Measurements from ENCODE around the gene YTHDF1. TPM values are rescaled to one million over a fixed set of nuclear protein-coding genes. Genes with fewer than 3 reads are reported as not detected.

YTHDF1 gene
- polyA plus RNA-seq, 1 donor from 2014 or later = 36.9 TPM

- Histone ChIP-seq H3K79me2 (replicated peaks; ENCODE audit: insufficient read depth, low read length) (no peaks in the 10 kb centered on the region), H3F3A (ENCODE audit: insufficient read depth, low read length, poor library complexity, severe bottlenecking) (no peaks in the 10 kb centered on the region), H3K4me3 (ENCODE audit: low read length) (no peak overlapping the region), H4K20me1 (ENCODE audit: insufficient read depth) (no peaks in the 10 kb centered on the region), H2AFZ (ENCODE audit: low read depth, low read length) (no peak overlapping the region), H3K4me2 (ENCODE audit: low read length) (no peak overlapping the region), H3K27me3 (ENCODE audit: insufficient read depth, low read depth, low read length) (no peaks in the 10 kb centered on the region), H3K9ac (ENCODE audit: low read length) (no peak overlapping the region), H3K9me2 (ENCODE audit: insufficient read depth, low read length) (no peaks in the 10 kb centered on the region), H3K36me3 (ENCODE audit: insufficient read depth, low read length) (no peaks in the 10 kb centered on the region), H3K9me3 (ENCODE audit: low read length) (no peaks in the 10 kb centered on the region), H3K27ac (ENCODE audit: low read length) (no peak overlapping the region)
- no peak for TF ChIP-seq RAD21 (conservative IDR thresholded peaks at IDR 0.05)
- TF ChIP-seq SMC3 (conservative IDR thresholded peaks at IDR 0.05; ENCODE audit: poor library complexity) = no peak
- TF ChIP-seq EZH2 (IDR thresholded peaks at IDR 0.05; ENCODE audit: borderline replicate concordance, insufficient read depth, low read length, poor library complexity, severe bottlenecking) = no peak
Measured at GRCh38 chr20:63264000-63264399, 48.1 kb upstream of the YTHDF1 start.

GRCh38 chr20:63262836-63263235 is 46.9 kb upstream of the YTHDF1 start:
- no peak overlapping the region for H3K9ac ChIP-seq (ENCODE audit: low read length)
- H4K20me1 ChIP-seq (ENCODE audit: insufficient read depth) = no peaks in the 10 kb centered on the region
- no peaks in the 10 kb centered on the region for H3K9me2 ChIP-seq (ENCODE audit: insufficient read depth, low read length)
- no peak overlapping the region for H2AFZ ChIP-seq (ENCODE audit: low read depth, low read length)
- TF ChIP-seq RAD21 (conservative IDR thresholded peaks at IDR 0.05) (no peak), POLR2AphosphoS5 (IDR thresholded peaks at IDR 0.05) (no peak), REST (IDR thresholded peaks at IDR 0.05; ENCODE audit: borderline replicate concordance) (no peak), TAF1 (IDR thresholded peaks at IDR 0.05; ENCODE audit: low read depth) (no peak), SMC3 (conservative IDR thresholded peaks at IDR 0.05; ENCODE audit: poor library complexity) (no peak), MXI1 (conservative IDR thresholded peaks at IDR 0.05; ENCODE audit: poor library complexity, severe bottlenecking) (no peak), EP300 (conservative IDR thresholded peaks at IDR 0.05; ENCODE audit: poor library complexity, severe bottlenecking) (no peak), EZH2 (IDR thresholded peaks at IDR 0.05; ENCODE audit: borderline replicate concordance, insufficient read depth, low read length, poor library complexity, severe bottlenecking) (no peak), CTCF (IDR thresholded peaks at IDR 0.05; ENCODE audit: poor library complexity, severe bottlenecking) (no peak)
- H3K27ac ChIP-seq (ENCODE audit: low read length) = no peak overlapping the region
- H3F3A ChIP-seq (ENCODE audit: insufficient read depth, low read length, poor library complexity, severe bottlenecking) = no peaks in the 10 kb centered on the region
- no peak overlapping the region for H3K4me2 ChIP-seq (ENCODE audit: low read length)
- no peaks in the 10 kb centered on the region for H3K79me2 ChIP-seq (replicated peaks; ENCODE audit: insufficient read depth, low read length)
- H3K4me3 ChIP-seq (ENCODE audit: low read length) = no peak overlapping the region
- no peaks in the 10 kb centered on the region for H3K9me3 ChIP-seq (ENCODE audit: low read length)
- no peaks in the 10 kb centered on the region for H3K36me3 ChIP-seq (ENCODE audit: insufficient read depth, low read length)
- H3K27me3 ChIP-seq (ENCODE audit: insufficient read depth, low read depth, low read length) = no peaks in the 10 kb centered on the region

Data from neural cell (in vitro differentiated cells).